GM08714 (cell line): ENCODE data around the gene ALKBH3.

ENCODE experiments used
- H3K4me3 ChIP-seq: fragments of 200-500 bp; sonication (Bioruptor generic); 2 replicates; pipeline ENCODE4 v1.5.1; 2014; ENCODE audit warnings: mild to moderate bottlenecking, low read length, inconsistent platforms
- ZNF274 ChIP-seq: IDR thresholded peaks from 2 replicates; pipeline ENCODE4 v1.6.1; 2012; ENCODE audit warnings: mild to moderate bottlenecking, low read depth, low read length

ALKBH3 gene

DNA sequence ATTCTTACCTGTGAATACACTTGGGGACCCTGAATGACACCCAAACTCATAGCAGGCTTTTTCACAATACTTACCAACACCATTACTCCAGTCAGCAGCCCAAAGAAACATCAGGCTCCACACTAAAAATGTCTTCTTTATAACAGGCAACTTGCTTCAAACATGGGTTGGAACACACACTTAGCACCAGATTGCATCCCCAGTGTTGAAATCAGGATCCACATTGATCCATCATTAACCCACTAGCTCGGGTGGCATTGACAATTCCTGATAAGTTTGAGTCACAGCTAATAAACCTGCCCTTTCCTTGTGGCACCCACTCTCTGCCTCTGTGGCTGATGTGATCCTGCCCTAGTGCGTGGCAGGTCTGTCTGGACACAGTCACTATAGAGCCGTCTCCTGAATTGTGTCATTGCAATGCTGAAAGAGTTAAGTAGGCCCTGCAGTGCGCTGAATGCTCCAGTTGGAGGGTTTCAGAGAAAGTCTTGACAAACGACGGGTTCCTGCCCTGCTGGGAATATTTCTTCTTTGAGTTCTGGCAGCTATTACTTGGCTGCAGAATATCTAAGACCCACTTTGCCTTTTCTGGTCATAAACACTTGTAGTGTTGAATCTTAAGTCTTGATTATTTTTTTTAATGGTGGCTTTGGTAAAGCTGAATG lies 42.2 kb downstream of the ALKBH3 start:
- no peak overlapping the region for H3K4me3 ChIP-seq
- TF ChIP-seq ZNF274: no peak

DNA sequence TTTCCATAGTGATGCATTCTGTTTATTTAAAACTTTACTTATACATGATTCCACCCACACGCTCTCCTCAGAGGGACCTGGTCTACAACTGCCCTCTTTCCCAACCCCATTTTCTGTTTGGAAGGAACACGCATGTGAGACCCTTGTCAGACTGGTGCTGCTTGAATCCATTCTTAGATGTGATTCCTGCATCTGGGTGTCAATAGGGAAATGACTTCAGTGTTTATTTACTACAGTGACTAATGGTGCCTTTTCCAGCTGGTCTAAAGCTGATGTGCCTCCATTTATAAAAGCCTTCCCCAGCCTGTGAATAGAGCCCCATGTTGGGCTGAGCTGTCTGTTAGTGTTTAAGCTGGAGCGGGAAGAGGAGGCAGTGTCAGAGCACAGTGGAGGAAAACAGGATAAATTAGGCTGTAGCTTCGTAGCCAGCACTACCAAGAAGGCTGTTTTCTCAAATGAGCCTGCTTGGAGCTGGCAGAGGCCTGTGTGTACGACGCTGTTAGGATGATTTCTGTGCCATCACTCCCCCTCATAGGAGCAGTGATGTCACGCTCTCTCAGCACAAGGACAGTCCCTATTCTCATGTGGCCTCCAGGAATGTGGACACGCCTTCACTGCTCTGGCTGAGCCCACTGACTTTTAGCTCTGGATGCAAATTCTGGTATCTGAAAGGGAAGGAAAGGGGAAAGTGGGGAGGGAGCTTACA lies 42.9 kb downstream of the ALKBH3 start:
- H3K4me3 ChIP-seq: no peak overlapping the region
- no peak for TF ChIP-seq ZNF274

GRCh38 chr11:43924112-43924855 lies 43.7 kb downstream of the ALKBH3 start:
- TF ChIP-seq ZNF274: no peak
- no peak overlapping the region for H3K4me3 ChIP-seq

- TF ChIP-seq ZNF274: no peak
- no peak overlapping the region for H3K4me3 ChIP-seq
Observed at GRCh38 chr11:43925063-43925931, 44.7 kb downstream of the ALKBH3 start.

- no peak for TF ChIP-seq ZNF274
- no peak overlapping the region for H3K4me3 ChIP-seq
Observed at GRCh38 chr11:43925932-43926505, 45.4 kb downstream of the ALKBH3 start.

GRCh38 chr11:43927070-43927469 lies 46.4 kb downstream of the ALKBH3 start:
- no peak overlapping the region for H3K4me3 ChIP-seq
- TF ChIP-seq ZNF274: no peak

DNA sequence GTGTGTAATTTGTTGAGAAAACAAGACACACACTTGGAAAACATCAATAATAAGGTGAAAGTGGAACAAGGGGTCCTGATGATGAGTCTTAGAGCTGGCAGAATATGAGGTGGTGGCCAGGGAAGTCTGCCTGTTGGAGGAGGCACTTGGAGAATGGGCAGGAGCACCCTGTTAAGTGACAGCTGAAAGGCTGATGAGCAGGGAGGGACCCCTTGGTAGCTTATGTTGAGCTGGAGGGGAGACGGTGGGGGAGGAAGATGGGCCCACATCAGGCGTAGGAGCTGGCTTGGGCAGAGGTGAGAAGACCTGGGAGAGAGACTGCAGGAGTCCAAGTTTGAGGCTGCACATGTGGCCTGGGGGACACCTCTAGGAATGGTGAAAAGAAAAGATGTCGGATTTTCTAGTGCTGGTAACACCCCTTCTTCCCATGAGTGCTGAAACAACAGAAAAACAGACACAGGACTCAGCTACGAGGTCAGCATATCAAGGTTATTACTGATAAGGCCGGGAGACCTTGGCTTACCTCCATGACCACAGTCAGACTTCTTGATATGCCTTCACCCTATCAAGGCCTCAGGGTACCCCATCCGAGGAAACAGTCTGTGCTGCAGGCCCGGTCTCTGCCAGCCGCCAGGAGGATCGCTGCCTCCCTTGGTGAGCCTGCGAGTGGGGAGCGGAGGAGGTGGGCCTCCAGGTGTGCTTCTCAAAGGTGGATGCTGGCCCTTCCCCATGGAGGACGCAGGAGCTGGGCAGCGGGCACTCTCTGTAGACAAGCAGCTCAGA lies 47.5 kb downstream of the ALKBH3 start:
- H3K4me3 ChIP-seq: no peak overlapping the region
- TF ChIP-seq ZNF274: no peak

- TF ChIP-seq ZNF274: no peak
- H3K4me3 ChIP-seq: no peak overlapping the region
Observed at GRCh38 chr11:43928721-43929120, 48.1 kb downstream of the ALKBH3 start.

- no peak for TF ChIP-seq ZNF274
- H3K4me3 ChIP-seq: no peak overlapping the region
Observed at GRCh38 chr11:43930868-43931716, 50.5 kb downstream of the ALKBH3 start.

DNA sequence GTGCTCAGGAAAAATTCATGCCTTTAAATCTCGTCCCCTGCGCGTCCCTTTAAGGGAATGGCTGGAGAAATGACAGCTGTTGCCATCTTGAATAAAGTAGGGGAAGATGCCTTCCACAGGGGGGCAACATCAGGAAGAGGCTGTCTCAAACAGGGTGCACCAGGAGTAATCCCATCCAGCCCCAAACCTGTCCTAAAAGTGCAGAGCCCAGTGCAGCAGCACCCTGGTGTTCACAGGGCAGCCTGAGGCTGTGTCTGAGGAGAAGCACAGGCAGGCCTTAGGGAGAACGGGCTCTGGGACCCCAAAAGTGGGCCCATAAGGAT lies 51.0 kb downstream of the ALKBH3 start:
- H3K4me3 ChIP-seq: no peak overlapping the region
- TF ChIP-seq ZNF274: no peak

GRCh38 chr11:43933226-43933607 lies 52.6 kb downstream of the ALKBH3 start:
- TF ChIP-seq ZNF274: no peak
- no peak overlapping the region for H3K4me3 ChIP-seq
